ENCODE data around the gene SSBP3. TPM values are rescaled to one million over a fixed set of nuclear protein-coding genes. Genes with fewer than 3 reads are reported as not detected.

Gene SSBP3
- total and polyA plus RNA-seq, 2 experiments from 2014 or later = 6.2 to 19.9 TPM

GRCh38 chr1:54395281-54395934, 10.8 kb downstream of the SSBP3 start:
- Histone ChIP-seq H4K20me1 (ENCODE audit: insufficient read depth) (no peaks in the 10 kb centered on the region), H3K4me2 (ENCODE audit: unreplicated experiment) (no peak overlapping the region), H3K79me2 (ENCODE audit: insufficient read depth) (peaks cover 74% of the 10 kb centered on the region), H3K9me2 (ENCODE audit: insufficient read depth) (no peaks in the 10 kb centered on the region), H3K9me3 (ENCODE audit: low read depth) (no peaks in the 10 kb centered on the region), H3K4me1 (ENCODE audit: insufficient read depth) (no peaks in the 10 kb centered on the region), H3K9ac (no peak overlapping the region), H3F3A (ENCODE audit: insufficient read depth) (no peaks in the 10 kb centered on the region), H3K27me3 (replicated peaks; ENCODE audit: insufficient read depth) (no peaks in the 10 kb centered on the region), H3K4me3 (no peak overlapping the region), H3K36me3 (ENCODE audit: low read depth) (peaks cover 6% of the 10 kb centered on the region; the same call in 1 of the 2 replicates), H2AFZ (no peak overlapping the region), H3K27ac (no peak overlapping the region)
- in situ Hi-C loops (cut with MboI) = no loop called here
- TF ChIP-seq EZH2 (IDR thresholded peaks at IDR 0.05; ENCODE audit: insufficient read depth, poor library complexity, severe bottlenecking) = no peak
- no peak for TF ChIP-seq EZH2phosphoT487 (IDR thresholded peaks at IDR 0.05; ENCODE audit: insufficient read depth, low read depth)
- DNase-seq = no peak
- WGBS, 2 experiments (ENCODE audit: low coverage in 1 of 2, low lambda C conversion rate in 2 of 2, missing lambda C conversion rate in 2 of 2) = 89 to 92% methylated on average over 11 of the region's 11 CpGs

GRCh38 chr1:54394104-54394503, 12.1 kb downstream of the SSBP3 start:
- Histone ChIP-seq H3K27ac (no peak overlapping the region), H3K9me3 (ENCODE audit: low read depth) (no peaks in the 10 kb centered on the region), H3K4me3 (no peak overlapping the region), H3K27me3 (replicated peaks; ENCODE audit: insufficient read depth) (no peaks in the 10 kb centered on the region), H3F3A (ENCODE audit: insufficient read depth) (no peaks in the 10 kb centered on the region), H3K36me3 (ENCODE audit: low read depth) (peaks cover 3% of the 10 kb centered on the region; the same call in 1 of the 2 replicates), H3K9me2 (ENCODE audit: insufficient read depth) (no peaks in the 10 kb centered on the region), H3K9ac (no peak overlapping the region), H3K4me1 (ENCODE audit: insufficient read depth) (no peaks in the 10 kb centered on the region), H2AFZ (no peak overlapping the region), H3K79me2 (ENCODE audit: insufficient read depth) (peaks cover 76% of the 10 kb centered on the region), H3K4me2 (ENCODE audit: unreplicated experiment) (no peak overlapping the region), H4K20me1 (ENCODE audit: insufficient read depth) (no peaks in the 10 kb centered on the region)
- in situ Hi-C loops (cut with MboI) = no loop called here
- no peak for DNase-seq
- no peak for TF ChIP-seq EZH2 (IDR thresholded peaks at IDR 0.05; ENCODE audit: insufficient read depth, poor library complexity, severe bottlenecking)
- TF ChIP-seq EZH2phosphoT487 (IDR thresholded peaks at IDR 0.05; ENCODE audit: insufficient read depth, low read depth) = no peak
- WGBS, 2 experiments (ENCODE audit: low coverage in 1 of 2, low lambda C conversion rate in 2 of 2, missing lambda C conversion rate in 2 of 2) = 94 to 95% methylated on average over 4 of the region's 4 CpGs

- no peaks in the 10 kb centered on the region for H3K27me3 ChIP-seq (replicated peaks; ENCODE audit: insufficient read depth)
- TF ChIP-seq EZH2phosphoT487 (IDR thresholded peaks at IDR 0.05; ENCODE audit: insufficient read depth, low read depth) (no peak), EZH2 (IDR thresholded peaks at IDR 0.05; ENCODE audit: insufficient read depth, poor library complexity, severe bottlenecking) (no peak)
- in situ Hi-C loops (cut with MboI) = no loop called here
- no peak overlapping the region for H3K27ac ChIP-seq
- whole genome bisulfite sequencing, 2 experiments (ENCODE audit: low coverage in 1 of 2, low lambda C conversion rate in 2 of 2, missing lambda C conversion rate in 2 of 2) = 63 to 82% methylated on average over 3 of the region's 3 CpGs
- no peaks in the 10 kb centered on the region for H4K20me1 ChIP-seq (ENCODE audit: insufficient read depth)
- no peak overlapping the region for H3K4me3 ChIP-seq
- no peaks in the 10 kb centered on the region for H3K9me3 ChIP-seq (ENCODE audit: low read depth)
- peaks cover 77% of the 10 kb centered on the region for H3K79me2 ChIP-seq (ENCODE audit: insufficient read depth)
- H3K4me2 ChIP-seq (ENCODE audit: unreplicated experiment) = no peak overlapping the region
- no peak for DNase-seq
- H3K36me3 ChIP-seq (ENCODE audit: low read depth) = no peaks in the 10 kb centered on the region; the same call in 1 of the 2 replicates
- no peaks in the 10 kb centered on the region for H3K9me2 ChIP-seq (ENCODE audit: insufficient read depth)
- no peaks in the 10 kb centered on the region for H3K4me1 ChIP-seq (ENCODE audit: insufficient read depth)
- H3K9ac ChIP-seq = no peak overlapping the region
- H3F3A ChIP-seq (ENCODE audit: insufficient read depth) = no peaks in the 10 kb centered on the region
- H2AFZ ChIP-seq = no peak overlapping the region
Measured at GRCh38 chr1:54392401-54392800, 13.8 kb downstream of the SSBP3 start.

GRCh38 chr1:54391450-54392209, 14.6 kb downstream of the SSBP3 start:
- DNase-seq = no peak
- Histone ChIP-seq H4K20me1 (ENCODE audit: insufficient read depth) (no peaks in the 10 kb centered on the region), H3F3A (ENCODE audit: insufficient read depth) (no peaks in the 10 kb centered on the region), H3K9me3 (ENCODE audit: low read depth) (no peaks in the 10 kb centered on the region), H3K4me3 (no peak overlapping the region), H3K79me2 (ENCODE audit: insufficient read depth) (peaks cover 80% of the 10 kb centered on the region), H3K4me1 (ENCODE audit: insufficient read depth) (no peaks in the 10 kb centered on the region), H3K9ac (no peak overlapping the region), H2AFZ (no peak overlapping the region), H3K36me3 (ENCODE audit: low read depth) (no peaks in the 10 kb centered on the region; the same call in 1 of the 2 replicates), H3K9me2 (ENCODE audit: insufficient read depth) (no peaks in the 10 kb centered on the region), H3K4me2 (ENCODE audit: unreplicated experiment) (no peak overlapping the region), H3K27ac (no peak overlapping the region), H3K27me3 (replicated peaks; ENCODE audit: insufficient read depth) (no peaks in the 10 kb centered on the region)
- 89 to 92% methylated on average over 15 of the region's 15 CpGs for WGBS, 2 experiments (ENCODE audit: low coverage in 1 of 2, low lambda C conversion rate in 2 of 2, missing lambda C conversion rate in 2 of 2)
- no peak for TF ChIP-seq EZH2phosphoT487 (IDR thresholded peaks at IDR 0.05; ENCODE audit: insufficient read depth, low read depth)
- no peak for TF ChIP-seq EZH2 (IDR thresholded peaks at IDR 0.05; ENCODE audit: insufficient read depth, poor library complexity, severe bottlenecking)
- in situ Hi-C loops (cut with MboI) = no loop called here
